HG03521 (cell line): ENCODE results near the gene WNK1.
"Not testable (repeated sequence)": the region's sequence is repeated elsewhere in the genome, so short reads cannot be mapped to it uniquely, and the experiment has no call there.

Source experiments
- ATAC-seq: cut with Tn5 transposase; IDR thresholded peaks from one replicate; pipeline ENCODE4 v1.9.1; 2021; ENCODE audit warnings: mild to moderate bottlenecking, moderate library complexity; ENCODE audit not compliant: unreplicated experiment

WNK1 gene

GRCh38 chr12:777550-778047 is 25.2 kb downstream of the WNK1 start:
- ATAC-seq, result no peak

GRCh38 chr12:778615-779014 is 26.2 kb downstream of the WNK1 start:
- no peak for ATAC-seq

GRCh38 chr12:779745-780734 is 27.7 kb downstream of the WNK1 start:
- no peak for ATAC-seq

- ATAC-seq, result no peak
Measured at GRCh38 chr12:780750-781379, 28.5 kb downstream of the WNK1 start.

- ATAC-seq, result no peak
Measured at GRCh38 chr12:785706-786105, 33.3 kb downstream of the WNK1 start.

- ATAC-seq, result no peak
Measured at GRCh38 chr12:788288-788687, 35.9 kb downstream of the WNK1 start.

GRCh38 chr12:788762-789161 is 36.4 kb downstream of the WNK1 start:
- ATAC-seq, result not testable (repeated sequence)

- no peak for ATAC-seq
Measured at GRCh38 chr12:789852-790563, 37.6 kb downstream of the WNK1 start.

GRCh38 chr12:790608-791007 is 38.2 kb downstream of the WNK1 start:
- no peak for ATAC-seq

GRCh38 chr12:793037-793436 is 40.7 kb downstream of the WNK1 start:
- ATAC-seq, result no peak

- ATAC-seq, result no peak
Measured at GRCh38 chr12:793711-794110, 41.3 kb downstream of the WNK1 start.

- ATAC-seq, result no peak
Measured at GRCh38 chr12:795305-795704, 42.9 kb downstream of the WNK1 start.

GRCh38 chr12:800401-800800 is 48.0 kb downstream of the WNK1 start:
- no peak for ATAC-seq

GRCh38 chr12:802242-803120 is 50.1 kb downstream of the WNK1 start:
- no peak for ATAC-seq

- no peak for ATAC-seq
Measured at GRCh38 chr12:805022-805632, 52.7 kb downstream of the WNK1 start.

GRCh38 chr12:806200-806791 is 53.9 kb downstream of the WNK1 start:
- no peak for ATAC-seq

GRCh38 chr12:807041-807735 is 54.8 kb downstream of the WNK1 start:
- ATAC-seq, result no peak

GRCh38 chr12:810116-810515 is 57.7 kb downstream of the WNK1 start:
- ATAC-seq, result no peak
